ENCODE measurements around the gene CRYBA4.

DNA sequence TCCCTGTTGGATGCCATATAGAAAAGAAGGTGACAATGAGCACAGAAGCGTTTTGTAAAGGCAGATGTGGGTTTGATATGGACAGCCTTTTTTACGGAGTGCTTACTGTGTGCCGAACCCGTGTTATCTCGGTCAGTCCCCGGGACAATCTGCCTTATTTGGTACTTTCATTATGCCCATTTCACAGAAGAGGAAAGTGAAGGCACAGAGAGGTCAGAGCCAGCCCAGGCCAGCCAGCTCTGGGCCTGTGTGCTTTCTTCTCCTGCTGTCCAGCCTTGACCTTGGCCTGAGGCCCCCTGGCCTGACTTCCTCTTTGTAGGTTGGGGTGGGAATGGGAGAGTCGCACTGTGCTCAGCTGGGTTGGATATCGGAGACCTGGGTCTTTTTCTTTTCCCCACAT lies 3.3 kb upstream of the CRYBA4 start:
- TF ChIP-seq, protein P1, sequence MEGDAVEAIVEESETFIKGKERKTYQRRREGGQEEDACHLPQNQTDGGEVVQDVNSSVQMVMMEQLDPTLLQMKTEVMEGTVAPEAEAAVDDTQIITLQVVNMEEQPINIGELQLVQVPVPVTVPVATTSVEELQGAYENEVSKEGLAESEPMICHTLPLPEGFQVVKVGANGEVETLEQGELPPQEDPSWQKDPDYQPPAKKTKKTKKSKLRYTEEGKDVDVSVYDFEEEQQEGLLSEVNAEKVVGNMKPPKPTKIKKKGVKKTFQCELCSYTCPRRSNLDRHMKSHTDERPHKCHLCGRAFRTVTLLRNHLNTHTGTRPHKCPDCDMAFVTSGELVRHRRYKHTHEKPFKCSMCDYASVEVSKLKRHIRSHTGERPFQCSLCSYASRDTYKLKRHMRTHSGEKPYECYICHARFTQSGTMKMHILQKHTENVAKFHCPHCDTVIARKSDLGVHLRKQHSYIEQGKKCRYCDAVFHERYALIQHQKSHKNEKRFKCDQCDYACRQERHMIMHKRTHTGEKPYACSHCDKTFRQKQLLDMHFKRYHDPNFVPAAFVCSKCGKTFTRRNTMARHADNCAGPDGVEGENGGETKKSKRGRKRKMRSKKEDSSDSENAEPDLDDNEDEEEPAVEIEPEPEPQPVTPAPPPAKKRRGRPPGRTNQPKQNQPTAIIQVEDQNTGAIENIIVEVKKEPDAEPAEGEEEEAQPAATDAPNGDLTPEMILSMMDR (conservative IDR thresholded peaks at IDR 0.05 in 1 of 2, IDR thresholded peaks at IDR 0.05 in 1 of 2; ENCODE audit: extremely low read depth in 1 of 2, insufficient read depth in 1 of 2, low read depth in 1 of 2, low read length in 2 of 2): no peak
- no peak for TF ChIP-seq EZH2 (IDR thresholded peaks at IDR 0.05; ENCODE audit: borderline replicate concordance, low read length)
